Osteocyte (in vitro differentiated cells): ENCODE results near the gene TENM4. TPM values are rescaled to one million over a fixed set of nuclear protein-coding genes. Genes with fewer than 3 reads are reported as not detected.

Experiments
- DNase-seq: peaks from one replicate; pipeline ENCODE4 v3.0.0; 2021; ENCODE audit warnings: mixed read lengths; ENCODE audit not compliant: unreplicated experiment; ENCODE audit errors: extremely low spot score
- H3K27ac Mint-ChIP-seq: one replicate; pipeline ENCODE4 v1.8.0; 2021; ENCODE audit warnings: mild to moderate bottlenecking, mixed read lengths; ENCODE audit not compliant: unreplicated experiment
- H3K27me3 Mint-ChIP-seq: one replicate; pipeline ENCODE4 v1.8.0; 2021; ENCODE audit warnings: mixed read lengths; ENCODE audit not compliant: unreplicated experiment
- H3K36me3 Mint-ChIP-seq: one replicate; pipeline ENCODE4 v1.8.0; 2021; ENCODE audit warnings: mixed read lengths; ENCODE audit not compliant: unreplicated experiment
- H3K4me1 Mint-ChIP-seq: one replicate; pipeline ENCODE4 v1.8.0; 2021; ENCODE audit warnings: mixed read lengths; ENCODE audit not compliant: unreplicated experiment
- H3K4me3 Mint-ChIP-seq: one replicate; pipeline ENCODE4 v1.8.0; 2021; ENCODE audit warnings: mild to moderate bottlenecking, moderate library complexity, mixed read lengths; ENCODE audit not compliant: unreplicated experiment
- H3K9me3 Mint-ChIP-seq: one replicate; pipeline ENCODE4 v1.8.0; 2021; ENCODE audit warnings: mixed read lengths; ENCODE audit not compliant: unreplicated experiment
- CTCF ChIP-seq: fragments of 200-600 bp; sonication (generic); IDR thresholded peaks from 2 replicates; pipeline ENCODE4 v1.5.0; 2021; ENCODE audit warnings: antibody characterized with exemption, mild to moderate bottlenecking, moderate library complexity
- total RNA-seq: library from RNA; stranded (reverse); gene quantifications from 2 replicates; pipeline ENCODE4 v1.2.1, GENCODE V29; 2021

Gene TENM4
- total RNA-seq, 1 donor from 2014 or later, result 74.1 TPM

GRCh38 chr11:78927511-78927910, 513.3 kb downstream of the TENM4 start:
- Mint-ChIP-seq H3K36me3 (peaks cover 4% of the 10 kb centered on the region), H3K4me3 (no peak overlapping the region), H3K4me1 (peaks cover 19% of the 10 kb centered on the region), H3K9me3 (no peaks in the 10 kb centered on the region), H3K27me3 (no peaks in the 10 kb centered on the region), H3K27ac (no peak overlapping the region)
- no peak for TF ChIP-seq CTCF
- DNase-seq, result no peak

GRCh38 chr11:78926633-78927338, 514.0 kb downstream of the TENM4 start:
- no peak overlapping the region for H3K4me3 Mint-ChIP-seq

GRCh38 chr11:78925387-78925786, 515.4 kb downstream of the TENM4 start:
- H3K4me1 Mint-ChIP-seq, result peaks cover 28% of the 10 kb centered on the region

More at GRCh38 chr11:78926633-78927338, 514.0 kb downstream of the TENM4 start:
- peaks cover 19% of the 10 kb centered on the region for H3K4me1 Mint-ChIP-seq
- H3K9me3 Mint-ChIP-seq, result no peaks in the 10 kb centered on the region
- no peak for DNase-seq
- H3K27ac Mint-ChIP-seq, result no peak overlapping the region
- no peak for TF ChIP-seq CTCF
- peaks cover 4% of the 10 kb centered on the region for H3K36me3 Mint-ChIP-seq
- no peaks in the 10 kb centered on the region for H3K27me3 Mint-ChIP-seq

GRCh38 chr11:78922859-78923625, 517.8 kb downstream of the TENM4 start:
- Mint-ChIP-seq H3K9me3 (no peaks in the 10 kb centered on the region), H3K27ac (no peak overlapping the region), H3K27me3 (no peaks in the 10 kb centered on the region), H3K36me3 (peaks cover 2% of the 10 kb centered on the region), H3K4me1 (peaks cover 32% of the 10 kb centered on the region), H3K4me3 (no peak overlapping the region)
- no peak for TF ChIP-seq CTCF
- DNase-seq, result no peak

More at GRCh38 chr11:78925387-78925786, 515.4 kb downstream of the TENM4 start:
- no peak for TF ChIP-seq CTCF
- no peak for DNase-seq
- no peak overlapping the region for H3K27ac Mint-ChIP-seq
- peaks cover 4% of the 10 kb centered on the region for H3K36me3 Mint-ChIP-seq
- H3K4me3 Mint-ChIP-seq, result no peak overlapping the region
- H3K27me3 Mint-ChIP-seq, result no peaks in the 10 kb centered on the region
- no peaks in the 10 kb centered on the region for H3K9me3 Mint-ChIP-seq

GRCh38 chr11:78921509-78921908, 519.3 kb downstream of the TENM4 start:
- H3K9me3 Mint-ChIP-seq, result no peaks in the 10 kb centered on the region
- no peak overlapping the region for H3K27ac Mint-ChIP-seq
- H3K4me3 Mint-ChIP-seq, result no peak overlapping the region
- TF ChIP-seq CTCF, result no peak
- H3K36me3 Mint-ChIP-seq, result peaks cover 2% of the 10 kb centered on the region
- DNase-seq, result no peak
- peaks cover 21% of the 10 kb centered on the region for H3K4me1 Mint-ChIP-seq
- no peaks in the 10 kb centered on the region for H3K27me3 Mint-ChIP-seq
